ENCODE measurements around the gene SHISA5.

The SHISA5 gene

DNA sequence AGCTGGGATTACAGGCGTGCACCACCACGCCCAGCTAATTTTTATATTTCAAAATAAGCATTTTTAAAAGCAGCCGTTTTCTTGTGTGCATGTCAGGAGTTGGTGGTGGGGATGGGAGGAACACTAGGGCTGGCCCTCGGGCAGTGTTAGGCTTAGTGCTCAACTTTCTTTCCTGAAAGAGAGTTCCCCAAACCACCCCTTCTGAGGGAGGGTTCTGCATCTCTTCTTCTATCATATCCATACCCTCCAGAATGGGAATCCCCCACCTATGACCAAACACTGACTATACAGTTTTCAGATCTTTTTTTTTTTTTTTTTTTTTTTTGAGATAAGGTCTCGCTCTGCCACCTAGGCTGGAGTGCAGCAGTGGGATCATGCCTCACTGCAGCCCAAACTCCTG, 40.2 kb upstream of the SHISA5 start:
- no peak for DNase-seq
- Histone ChIP-seq H3K27me3 (ENCODE audit: insufficient read depth, low read length, poor library complexity) (no peaks in the 10 kb centered on the region), H4K20me1 (ENCODE audit: insufficient read depth, low read length) (no peaks in the 10 kb centered on the region; the same call in 1 of the 2 replicates), H3K36me3 (ENCODE audit: insufficient read depth, low read length) (peaks cover 20% of the 10 kb centered on the region; the same call in 1 of the 2 replicates), H2AFZ (ENCODE audit: low read depth, low read length) (no peak overlapping the region), H3K4me3 (ENCODE audit: low read depth in 1 of 2, low read length in 2 of 2) (no peak overlapping the region), H3K79me2 (ENCODE audit: insufficient read depth, low read length) (no peaks in the 10 kb centered on the region), H3K4me2 (ENCODE audit: insufficient read depth, low read length) (no peak overlapping the region), H3K9me3 (ENCODE audit: insufficient read depth, low read length, severe bottlenecking) (no peaks in the 10 kb centered on the region), H3K4me1 (ENCODE audit: insufficient read depth, low read length) (no peaks in the 10 kb centered on the region), H3K27ac (ENCODE audit: low read length) (no peak overlapping the region), H3K9ac (ENCODE audit: low read depth, low read length) (no peak overlapping the region)
- no peak for TF ChIP-seq EZH2 (IDR thresholded peaks at IDR 0.05; ENCODE audit: borderline replicate concordance, low read depth, low read length, severe bottlenecking)
- TF ChIP-seq, protein P1, sequence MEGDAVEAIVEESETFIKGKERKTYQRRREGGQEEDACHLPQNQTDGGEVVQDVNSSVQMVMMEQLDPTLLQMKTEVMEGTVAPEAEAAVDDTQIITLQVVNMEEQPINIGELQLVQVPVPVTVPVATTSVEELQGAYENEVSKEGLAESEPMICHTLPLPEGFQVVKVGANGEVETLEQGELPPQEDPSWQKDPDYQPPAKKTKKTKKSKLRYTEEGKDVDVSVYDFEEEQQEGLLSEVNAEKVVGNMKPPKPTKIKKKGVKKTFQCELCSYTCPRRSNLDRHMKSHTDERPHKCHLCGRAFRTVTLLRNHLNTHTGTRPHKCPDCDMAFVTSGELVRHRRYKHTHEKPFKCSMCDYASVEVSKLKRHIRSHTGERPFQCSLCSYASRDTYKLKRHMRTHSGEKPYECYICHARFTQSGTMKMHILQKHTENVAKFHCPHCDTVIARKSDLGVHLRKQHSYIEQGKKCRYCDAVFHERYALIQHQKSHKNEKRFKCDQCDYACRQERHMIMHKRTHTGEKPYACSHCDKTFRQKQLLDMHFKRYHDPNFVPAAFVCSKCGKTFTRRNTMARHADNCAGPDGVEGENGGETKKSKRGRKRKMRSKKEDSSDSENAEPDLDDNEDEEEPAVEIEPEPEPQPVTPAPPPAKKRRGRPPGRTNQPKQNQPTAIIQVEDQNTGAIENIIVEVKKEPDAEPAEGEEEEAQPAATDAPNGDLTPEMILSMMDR (IDR thresholded peaks at IDR 0.05; ENCODE audit: borderline replicate concordance, extremely low read depth, low read length, poor library complexity, severe bottlenecking): no peak
- no peak for ATAC-seq (ENCODE audit: insufficient read depth, low read depth)

DNA sequence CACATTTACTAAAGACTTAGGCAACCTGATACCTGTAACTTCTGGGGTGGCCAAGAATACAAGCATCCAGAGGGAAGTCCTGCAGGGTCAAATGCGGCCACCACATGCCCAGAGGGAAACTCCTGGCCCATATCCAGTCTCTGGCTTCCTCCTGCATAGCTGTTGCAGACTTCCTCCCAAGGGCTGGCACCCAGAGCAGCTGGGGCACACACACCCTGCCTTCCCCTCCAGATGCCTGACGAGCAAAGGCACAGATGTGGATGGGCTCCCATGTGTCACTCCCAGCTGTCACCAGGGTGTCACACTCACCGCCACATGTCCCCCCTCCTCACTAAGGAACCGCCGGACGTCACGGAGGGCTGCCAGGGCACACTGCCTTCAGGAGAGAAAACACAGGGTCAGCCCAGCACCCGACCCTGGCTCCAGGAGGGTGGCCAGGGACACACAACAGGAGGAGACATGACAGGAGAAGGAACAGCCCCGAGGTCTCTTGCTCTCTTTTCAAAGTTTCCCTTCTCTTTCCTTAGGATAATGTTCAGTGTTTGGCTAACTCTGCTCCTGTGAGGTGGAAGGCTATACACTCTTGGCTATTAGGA, 39.4 kb upstream of the SHISA5 start:
- H3K4me3 ChIP-seq (ENCODE audit: low read depth in 1 of 2, low read length in 2 of 2): no peak overlapping the region
- no peaks in the 10 kb centered on the region for H3K4me1 ChIP-seq (ENCODE audit: insufficient read depth, low read length)
- H3K27me3 ChIP-seq (ENCODE audit: insufficient read depth, low read length, poor library complexity): no peaks in the 10 kb centered on the region
- ATAC-seq (ENCODE audit: insufficient read depth, low read depth): peak; percentile 44; the same call in 1 of the 3 replicates
- H3K4me2 ChIP-seq (ENCODE audit: insufficient read depth, low read length): no peak overlapping the region
- TF ChIP-seq, protein P1 (IDR thresholded peaks at IDR 0.05; ENCODE audit: borderline replicate concordance, extremely low read depth, low read length, poor library complexity, severe bottlenecking): no peak
- no peak for TF ChIP-seq EZH2 (IDR thresholded peaks at IDR 0.05; ENCODE audit: borderline replicate concordance, low read depth, low read length, severe bottlenecking)
- H3K79me2 ChIP-seq (ENCODE audit: insufficient read depth, low read length): no peaks in the 10 kb centered on the region
- no peaks in the 10 kb centered on the region for H3K9me3 ChIP-seq (ENCODE audit: insufficient read depth, low read length, severe bottlenecking)
- H3K9ac ChIP-seq (ENCODE audit: low read depth, low read length): no peak overlapping the region
- no peak for DNase-seq
- no peak overlapping the region for H3K27ac ChIP-seq (ENCODE audit: low read length)
- no peak overlapping the region for H2AFZ ChIP-seq (ENCODE audit: low read depth, low read length)
- H3K36me3 ChIP-seq (ENCODE audit: insufficient read depth, low read length): peaks cover 22% of the 10 kb centered on the region; the same call in 1 of the 2 replicates
- H4K20me1 ChIP-seq (ENCODE audit: insufficient read depth, low read length): no peaks in the 10 kb centered on the region; the same call in 1 of the 2 replicates

DNA sequence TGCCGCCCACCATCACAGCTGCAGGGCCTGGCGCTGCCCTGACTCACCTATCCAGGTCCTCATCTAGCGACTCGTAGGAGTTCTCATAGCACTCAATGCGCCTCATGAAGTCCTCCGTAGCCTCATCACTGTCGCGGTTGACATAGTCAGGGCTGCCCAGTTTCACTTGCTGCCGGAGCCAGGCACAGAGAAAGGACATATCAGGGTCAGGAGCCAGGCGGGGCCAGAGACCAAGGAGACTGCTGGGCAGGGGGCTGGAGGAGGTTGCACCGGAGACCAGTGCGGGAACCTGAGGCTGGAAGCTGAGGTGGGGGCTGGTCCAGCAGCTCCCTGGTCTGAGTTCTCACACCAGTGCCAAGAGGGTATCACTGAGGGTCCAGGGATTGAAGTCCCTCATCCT, 34.5 kb upstream of the SHISA5 start:
- Histone ChIP-seq H3K4me1 (ENCODE audit: insufficient read depth, low read length) (no peaks in the 10 kb centered on the region), H4K20me1 (ENCODE audit: insufficient read depth, low read length) (peaks cover 7% of the 10 kb centered on the region), H3K36me3 (ENCODE audit: insufficient read depth, low read length) (peaks cover 25% of the 10 kb centered on the region), H3K79me2 (ENCODE audit: insufficient read depth, low read length) (no peaks in the 10 kb centered on the region), H3K9me3 (ENCODE audit: insufficient read depth, low read length, severe bottlenecking) (no peaks in the 10 kb centered on the region), H2AFZ (ENCODE audit: low read depth, low read length) (no peak overlapping the region), H3K4me3 (ENCODE audit: low read depth in 1 of 2, low read length in 2 of 2) (no peak overlapping the region), H3K4me2 (ENCODE audit: insufficient read depth, low read length) (no peak overlapping the region), H3K27ac (ENCODE audit: low read length) (no peak overlapping the region), H3K9ac (ENCODE audit: low read depth, low read length) (no peak overlapping the region), H3K27me3 (ENCODE audit: insufficient read depth, low read length, poor library complexity) (no peaks in the 10 kb centered on the region)
- no peak for TF ChIP-seq EZH2 (IDR thresholded peaks at IDR 0.05; ENCODE audit: borderline replicate concordance, low read depth, low read length, severe bottlenecking)
- TF ChIP-seq, protein P1 (IDR thresholded peaks at IDR 0.05; ENCODE audit: borderline replicate concordance, extremely low read depth, low read length, poor library complexity, severe bottlenecking): no peak
- no peak for ATAC-seq (ENCODE audit: insufficient read depth, low read depth)
- DNase-seq: no peak
